Adipose tissue (tissue), 3 donors: ENCODE data around the gene RASAL2. TPM values are rescaled to one million over a fixed set of nuclear protein-coding genes. Genes with fewer than 3 reads are reported as not detected.
"Not testable (repeated sequence)": the region's sequence is repeated elsewhere in the genome, so short reads cannot be mapped to it uniquely, and the experiment has no call there.

Source experiments
- H3K27ac ChIP-seq: one replicate; pipeline ENCODE4 v1.5.1; 2013; ENCODE audit warnings: low read depth, low read length
- WGBS, 3 donors: extraction: QIAGEN DNeasy Blood & Tissue Kit; methylation state at CpG; one replicate each; pipeline ENCODE4 v1.1.7; 2013; 5-methylcytosine and 5-hydroxymethylcytosine counted together
- polyA plus RNA-seq, 3 donors: library from polyadenylated mRNA; stranded (reverse); fragments of 200-250 nt; gene quantifications; one replicate each; pipeline ENCODE4 v1.2.3, GENCODE V29; 2013
- donor health status: healthy with polysubstance abuse.
- donor health status: Bipolar disorder and iron deficiency.
- donor health status: healthy.

Gene RASAL2
- polyA plus RNA-seq, 3 donors = 2.8 to 7.0 (median 3.3) TPM

GRCh38 chr1:178192686-178193085 lies 98.8 kb downstream of the RASAL2 start:
- no peak overlapping the region for H3K27ac ChIP-seq
- 41 to 46% (median 46%) methylated on average over 3 of the region's 3 CpGs for WGBS, 3 donors

GRCh38 chr1:178196631-178197030 lies 102.7 kb downstream of the RASAL2 start:
- WGBS, 3 donors = 87 to 96% (median 94%) methylated on average over 1 of the region's 1 CpG

GRCh38 chr1:178202095-178202494 lies 108.2 kb downstream of the RASAL2 start:
- WGBS, 3 donors = 90 to 94% (median 93%) methylated on average over 4 of the region's 4 CpGs

More at GRCh38 chr1:178196631-178197030, 102.7 kb downstream of the RASAL2 start:
- H3K27ac ChIP-seq = no peak overlapping the region

GRCh38 chr1:178202546-178202945 lies 108.6 kb downstream of the RASAL2 start:
- not testable (repeated sequence) for H3K27ac ChIP-seq
- 93 to 100% (median 93%) methylated on average over 2 of the region's 2 CpGs for WGBS, 3 donors

More at GRCh38 chr1:178202095-178202494, 108.2 kb downstream of the RASAL2 start:
- not testable (repeated sequence) for H3K27ac ChIP-seq

GRCh38 chr1:178208269-178208856 lies 114.5 kb downstream of the RASAL2 start:
- 96 to 98% (median 97%) methylated on average over 11 of the region's 11 CpGs for WGBS, 3 donors
- not testable (repeated sequence) for H3K27ac ChIP-seq

- no peak overlapping the region for H3K27ac ChIP-seq
- WGBS, 3 donors = 95 to 98% (median 96%) methylated on average over 1 of the region's 1 CpG
Measured at GRCh38 chr1:178209935-178210334, 116.0 kb downstream of the RASAL2 start.

GRCh38 chr1:178218550-178218949 lies 124.6 kb downstream of the RASAL2 start:
- H3K27ac ChIP-seq = no peak overlapping the region
- 95 to 98% (median 97%) methylated on average over 6 of the region's 6 CpGs for WGBS, 3 donors

- 83 to 97% (median 91%) methylated on average over 1 of the region's 1 CpG for WGBS, 3 donors
Measured at GRCh38 chr1:178220094-178220493, 126.2 kb downstream of the RASAL2 start.

GRCh38 chr1:178223289-178223688 lies 129.4 kb downstream of the RASAL2 start:
- 85 to 93% (median 86%) methylated on average over 1 of the region's 1 CpG for WGBS, 3 donors
- no peak overlapping the region for H3K27ac ChIP-seq

More at GRCh38 chr1:178220094-178220493, 126.2 kb downstream of the RASAL2 start:
- H3K27ac ChIP-seq = no peak overlapping the region

GRCh38 chr1:178224358-178224757 lies 130.5 kb downstream of the RASAL2 start:
- 50 to 56% (median 52%) methylated on average over 4 of the region's 4 CpGs for WGBS, 3 donors
- no peak overlapping the region for H3K27ac ChIP-seq

- WGBS, 3 donors = 96 to 98% (median 98%) methylated on average over 5 of the region's 5 CpGs
- no peak overlapping the region for H3K27ac ChIP-seq
Measured at GRCh38 chr1:178230881-178231409, 137.0 kb downstream of the RASAL2 start.

- H3K27ac ChIP-seq = no peak overlapping the region
Measured at GRCh38 chr1:178232108-178232507, 138.2 kb downstream of the RASAL2 start.

GRCh38 chr1:178232949-178233348 lies 139.0 kb downstream of the RASAL2 start:
- 94% methylated on average over 3 of the region's 3 CpGs for WGBS, 3 donors

GRCh38 chr1:178237121-178237520 lies 143.2 kb downstream of the RASAL2 start:
- H3K27ac ChIP-seq = no peak overlapping the region
- WGBS, 3 donors = 83 to 98% (median 93%) methylated on average over 2 of the region's 2 CpGs

More at GRCh38 chr1:178232949-178233348, 139.0 kb downstream of the RASAL2 start:
- H3K27ac ChIP-seq = no peak overlapping the region

GRCh38 chr1:178238722-178239510 lies 145.0 kb downstream of the RASAL2 start:
- 43 to 67% (median 47%) methylated on average over 1 of the region's 1 CpG for whole genome bisulfite sequencing, 3 donors
- no peak overlapping the region for H3K27ac ChIP-seq

GRCh38 chr1:178241057-178241456 lies 147.2 kb downstream of the RASAL2 start:
- no peak overlapping the region for H3K27ac ChIP-seq
- WGBS, 3 donors = 89 to 97% (median 92%) methylated on average over 1 of the region's 1 CpG

- H3K27ac ChIP-seq = no peak overlapping the region
Measured at GRCh38 chr1:178241837-178242236, 147.9 kb downstream of the RASAL2 start.

- no peak overlapping the region for H3K27ac ChIP-seq
- WGBS, 3 donors = 71 to 76% (median 75%) methylated on average over 1 of the region's 1 CpG
Measured at GRCh38 chr1:178243119-178243518, 149.2 kb downstream of the RASAL2 start.

- 73 to 81% (median 74%) methylated on average over 2 of the region's 2 CpGs for WGBS, 3 donors
- H3K27ac ChIP-seq = no peak overlapping the region
Measured at GRCh38 chr1:178243890-178244289, 150.0 kb downstream of the RASAL2 start.
